SK-N-SH (cell line): Measurements from ENCODE around the gene IL13. TPM values are rescaled to one million over a fixed set of nuclear protein-coding genes. Genes with fewer than 3 reads are reported as not detected.

Source experiments
- CTCF ChIA-PET: fragments of 300-600, 350-600 bp; formaldehyde crosslinking; extraction: SDS; loops from one replicate; lab custom pipeline; 2021; lab: Yijun Ruan, JAX
- POLR2A ChIA-PET: fragments of 350-600 bp; sonication (Branson Sonifier 250); formaldehyde crosslinking; extraction: SDS; loops from one replicate; lab custom pipeline; 2020; ENCODE audit warnings: antibody characterized with exemption, inconsistent platforms; lab: Yijun Ruan, JAX
- DNase-seq: peaks from one replicate; pipeline ENCODE4 v3.0.0; 2012
- H2AFZ ChIP-seq: fragments of 200-600 bp; sonication (generic); 2 replicates; pipeline ENCODE4 v1.8.1; 2016; ENCODE audit warnings: antibody characterized with exemption, mild to moderate bottlenecking, low read depth
- H3F3A ChIP-seq: fragments of 200-600 bp; sonication (generic); replicated peaks from 2 replicates; pipeline ENCODE3; 2016; ENCODE audit warnings: antibody characterized with exemption, mild to moderate bottlenecking; ENCODE audit not compliant: insufficient read depth
- H3K27ac ChIP-seq, 2 experiments: fragments of 200-500 bp in 1 of 2; fragments of 200-600 bp in 1 of 2; sonication (Bioruptor generic) in 1 of 2; sonication (generic), shearing (Covaris generic) in 1 of 2; 2 replicates each; pipeline versions ENCODE4 v1.5.1 to v1.6.1; 2014 to 2016; ENCODE audit warnings: low read depth in 2 of 2, inconsistent platforms in 1 of 2, low read length in 1 of 2, mild to moderate bottlenecking in 1 of 2, mixed read lengths in 1 of 2
- H3K27me3 ChIP-seq: fragments of 200-600 bp; sonication (generic), shearing (Covaris generic); 2 replicates; pipeline ENCODE4 v1.6.1; 2016; ENCODE audit warnings: mixed run types; ENCODE audit not compliant: insufficient read depth
- H3K36me3 ChIP-seq, 2 experiments: fragments of 200-500 bp in 1 of 2; fragments of 200-600 bp in 1 of 2; sonication (Bioruptor generic) in 1 of 2; sonication (generic) in 1 of 2; replicated peaks in 1 of 2; 2 replicates each; pipeline versions ENCODE3 to v1.5.1; 2014 to 2016; ENCODE audit warnings: low read length in 1 of 2, mild to moderate bottlenecking in 1 of 2; ENCODE audit not compliant: insufficient read depth in 2 of 2, control insufficient read depth in 1 of 2
- H3K4me1 ChIP-seq, 2 experiments: fragments of 200-500 bp in 1 of 2; fragments of 200-600 bp in 1 of 2; sonication (Bioruptor generic) in 1 of 2; sonication (generic), shearing (Covaris generic) in 1 of 2; 2 replicates each; pipeline versions ENCODE4 v1.5.1 to v1.6.1; 2014 to 2016; ENCODE audit warnings: low read depth in 1 of 2, low read length in 1 of 2, mixed run types in 1 of 2; ENCODE audit not compliant: insufficient read depth in 2 of 2, control insufficient read depth in 1 of 2
- H3K4me2 ChIP-seq: fragments of 200-600 bp; sonication (generic), shearing (Covaris generic); 2 replicates; pipeline ENCODE4 v1.6.1; 2017; ENCODE audit warnings: mixed run types
- H3K4me3 ChIP-seq, 2 experiments: fragments of 200-500 bp in 1 of 2; fragments of 200-600 bp in 1 of 2; sonication (Bioruptor generic) in 1 of 2; sonication (generic), shearing (Covaris generic) in 1 of 2; 2 replicates each; pipeline versions ENCODE4 v1.5.1 to v1.8.1; 2014 to 2016; ENCODE audit warnings: low read depth in 2 of 2, inconsistent platforms in 1 of 2, low read length in 1 of 2, mild to moderate bottlenecking in 1 of 2, mixed read lengths in 1 of 2, moderate library complexity in 1 of 2
- H3K79me2 ChIP-seq: fragments of 200-600 bp; sonication (generic); 2 replicates; pipeline ENCODE4 v1.8.1; 2017; ENCODE audit warnings: mild to moderate bottlenecking; ENCODE audit not compliant: insufficient read depth
- H3K9ac ChIP-seq: fragments of 200-600 bp; sonication (generic); 2 replicates; pipeline ENCODE4 v1.6.1; 2017; ENCODE audit warnings: mixed run types
- H3K9me2 ChIP-seq: fragments of 200-600 bp; sonication (generic); 2 replicates; pipeline ENCODE4 v1.6.1; 2017; ENCODE audit warnings: mixed run types
- H3K9me3 ChIP-seq: fragments of 200-600 bp; sonication (generic); 2 replicates; pipeline ENCODE4 v1.6.1; 2017; ENCODE audit warnings: mixed run types, mild to moderate bottlenecking, moderate library complexity
- H4K20me1 ChIP-seq: fragments of 200-600 bp; sonication (generic); 2 replicates; pipeline ENCODE4 v1.6.1; 2017; ENCODE audit warnings: mild to moderate bottlenecking, mixed run types; ENCODE audit not compliant: insufficient read depth
- ELF1 ChIP-seq: IDR thresholded peaks from 2 replicates; pipeline ENCODE4 v1.4.0; 2012
- EZH2phosphoT487 ChIP-seq: fragments of 200-600 bp; sonication (generic); IDR thresholded peaks from 2 replicates; pipeline ENCODE4 v1.6.1; 2017; ENCODE audit warnings: low read depth, mixed run types, mild to moderate bottlenecking, antibody characterized with exemption, moderate library complexity, borderline replicate concordance
- FOXJ3 ChIP-seq: sonication (generic); formaldehyde crosslinking; IDR thresholded peaks from 2 replicates; pipeline ENCODE4 v1.5.1; 2020; ENCODE audit warnings: mild to moderate bottlenecking, missing genetic modification reagents
- FOXM1 ChIP-seq: IDR thresholded peaks from 2 replicates; pipeline ENCODE4 v1.4.0; 2012; ENCODE audit warnings: low read depth, mild to moderate bottlenecking
- GATA2 ChIP-seq: sonication (generic); formaldehyde crosslinking; IDR thresholded peaks from 2 replicates; pipeline ENCODE4 v1.5.0; 2020; ENCODE audit warnings: mild to moderate bottlenecking, missing genetic modification reagents
- JUND ChIP-seq: IDR thresholded peaks from 2 replicates; pipeline ENCODE4 v1.4.0; 2012
- MXI1 ChIP-seq: IDR thresholded peaks from 2 replicates; pipeline ENCODE4 v1.6.1; 2012; ENCODE audit warnings: mild to moderate bottlenecking, low read depth, low read length, improper control_type of control experiment
- NRF1 ChIP-seq: IDR thresholded peaks from 2 replicates; pipeline ENCODE4 v1.6.1; 2012; ENCODE audit warnings: low read depth, mild to moderate bottlenecking, low read length
- POLR2AphosphoS5 ChIP-seq: IDR thresholded peaks from 2 replicates; pipeline ENCODE4 v1.6.1; 2012; ENCODE audit warnings: low read depth, low read length
- RAD21 ChIP-seq: IDR thresholded peaks from 2 replicates; pipeline ENCODE4 v1.6.1; 2012; ENCODE audit warnings: mild to moderate bottlenecking, low read length
- RCOR1 ChIP-seq: fragments of 150-350 bp; IDR thresholded peaks from 2 replicates; pipeline ENCODE4 v1.6.1; 2017; ENCODE audit warnings: antibody characterized with exemption, low read length
- RXRA ChIP-seq: IDR thresholded peaks from 2 replicates; pipeline ENCODE4 v1.4.0; 2012; ENCODE audit warnings: low read depth, mild to moderate bottlenecking, borderline replicate concordance
- TCF12 ChIP-seq: IDR thresholded peaks from 2 replicates; pipeline ENCODE4 v1.4.0; 2012
- polyA plus RNA-seq, 3 experiments: library from polyadenylated mRNA; depleted of rRNA; stranded (reverse); fragments of >200 nt; gene quantifications; 2 replicates each; pipeline ENCODE4 v1.2.3, GENCODE V29; 2012
- TF ChIP-seq, protein P1 (sequence below): IDR thresholded peaks from 2 replicates; pipeline ENCODE4; 2012
- TF ChIP-seq, protein P2 (sequence below): IDR thresholded peaks from 2 replicates; pipeline ENCODE4 v1.6.1; 2012; ENCODE audit warnings: mild to moderate bottlenecking, low read depth, low read length, moderate library complexity
- TF ChIP-seq, protein P3 (sequence below): fragments of 150-350 bp; IDR thresholded peaks from 2 replicates; pipeline ENCODE4 v1.6.1; 2016; ENCODE audit warnings: mild to moderate bottlenecking, low read depth, low read length
- TF ChIP-seq, protein P4 (sequence below): fragments of 150-350 bp; IDR thresholded peaks from 2 replicates; pipeline ENCODE4 v1.6.1; 2017; ENCODE audit warnings: antibody characterized with exemption, low read length, low read depth, borderline replicate concordance
- TF ChIP-seq, protein P5 (sequence below): fragments of 200-600 bp; sonication (generic); IDR thresholded peaks from 2 replicates; pipeline ENCODE4 v1.6.1; 2017; ENCODE audit warnings: antibody characterized with exemption, mild to moderate bottlenecking, moderate library complexity

IL13 gene
- polyA plus RNA-seq, 1 of the 3 experiments (the other 2 are of a cell fraction), result 0.08 TPM

DNA sequence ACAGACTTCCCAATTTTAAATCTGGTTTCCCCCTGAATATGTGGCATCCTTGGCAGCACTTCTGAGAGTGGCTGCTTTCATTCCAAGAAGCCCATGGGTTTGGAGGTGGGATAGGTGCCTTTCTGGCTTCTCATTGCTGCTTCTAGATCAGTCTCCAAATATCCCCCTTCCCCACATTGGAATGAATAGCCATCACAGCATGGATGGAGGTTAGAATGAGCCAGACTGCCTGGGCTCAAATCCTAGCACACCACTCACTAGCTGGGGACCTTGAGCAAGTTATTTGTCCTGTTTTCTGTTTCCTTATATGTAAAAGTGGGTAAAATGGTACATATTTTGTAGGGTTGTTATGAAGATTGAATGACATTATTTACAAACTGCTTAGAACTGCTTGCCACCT is 13.8 kb upstream of the IL13 start:
- Histone ChIP-seq H3K36me3 (peaks cover 33 to 49% of the 10 kb centered on the region in 2 experiments), H2AFZ (no peak overlapping the region), H3K79me2 (no peaks in the 10 kb centered on the region), H3K27me3 (no peaks in the 10 kb centered on the region), H3K4me2 (no peak overlapping the region), H3K4me1 (no peaks in the 10 kb centered on the region), H3K9me2 (no peaks in the 10 kb centered on the region), H3F3A (no peaks in the 10 kb centered on the region), H3K27ac (no peak overlapping the region), H4K20me1 (no peaks in the 10 kb centered on the region), H3K9me3 (no peaks in the 10 kb centered on the region), H3K9ac (no peak overlapping the region), H3K4me3 (no peak overlapping the region)
- no peak for DNase-seq
- ChIA-PET POLR2A (no interaction called here), CTCF (interaction anchor here (0.7 to 1.5 kb wide), 3 partner anchors 52 to 138 kb away, joined by 3 to 5 read pairs (median 4); no protein-coding TSS in a partner anchor)
- TF ChIP-seq RCOR1, result no peak
- no peak for TF ChIP-seq EZH2phosphoT487
- no peak for TF ChIP-seq RAD21
- no peak for TF ChIP-seq TCF12
- no peak for TF ChIP-seq NRF1
- TF ChIP-seq RXRA, result no peak
- TF ChIP-seq, protein P1, sequence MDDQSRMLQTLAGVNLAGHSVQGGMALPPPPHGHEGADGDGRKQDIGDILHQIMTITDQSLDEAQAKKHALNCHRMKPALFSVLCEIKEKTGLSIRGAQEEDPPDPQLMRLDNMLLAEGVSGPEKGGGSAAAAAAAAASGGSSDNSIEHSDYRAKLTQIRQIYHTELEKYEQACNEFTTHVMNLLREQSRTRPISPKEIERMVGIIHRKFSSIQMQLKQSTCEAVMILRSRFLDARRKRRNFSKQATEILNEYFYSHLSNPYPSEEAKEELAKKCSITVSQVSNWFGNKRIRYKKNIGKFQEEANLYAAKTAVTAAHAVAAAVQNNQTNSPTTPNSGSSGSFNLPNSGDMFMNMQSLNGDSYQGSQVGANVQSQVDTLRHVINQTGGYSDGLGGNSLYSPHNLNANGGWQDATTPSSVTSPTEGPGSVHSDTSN, result no peak
- TF ChIP-seq MXI1, result no peak
- TF ChIP-seq, protein P2, sequence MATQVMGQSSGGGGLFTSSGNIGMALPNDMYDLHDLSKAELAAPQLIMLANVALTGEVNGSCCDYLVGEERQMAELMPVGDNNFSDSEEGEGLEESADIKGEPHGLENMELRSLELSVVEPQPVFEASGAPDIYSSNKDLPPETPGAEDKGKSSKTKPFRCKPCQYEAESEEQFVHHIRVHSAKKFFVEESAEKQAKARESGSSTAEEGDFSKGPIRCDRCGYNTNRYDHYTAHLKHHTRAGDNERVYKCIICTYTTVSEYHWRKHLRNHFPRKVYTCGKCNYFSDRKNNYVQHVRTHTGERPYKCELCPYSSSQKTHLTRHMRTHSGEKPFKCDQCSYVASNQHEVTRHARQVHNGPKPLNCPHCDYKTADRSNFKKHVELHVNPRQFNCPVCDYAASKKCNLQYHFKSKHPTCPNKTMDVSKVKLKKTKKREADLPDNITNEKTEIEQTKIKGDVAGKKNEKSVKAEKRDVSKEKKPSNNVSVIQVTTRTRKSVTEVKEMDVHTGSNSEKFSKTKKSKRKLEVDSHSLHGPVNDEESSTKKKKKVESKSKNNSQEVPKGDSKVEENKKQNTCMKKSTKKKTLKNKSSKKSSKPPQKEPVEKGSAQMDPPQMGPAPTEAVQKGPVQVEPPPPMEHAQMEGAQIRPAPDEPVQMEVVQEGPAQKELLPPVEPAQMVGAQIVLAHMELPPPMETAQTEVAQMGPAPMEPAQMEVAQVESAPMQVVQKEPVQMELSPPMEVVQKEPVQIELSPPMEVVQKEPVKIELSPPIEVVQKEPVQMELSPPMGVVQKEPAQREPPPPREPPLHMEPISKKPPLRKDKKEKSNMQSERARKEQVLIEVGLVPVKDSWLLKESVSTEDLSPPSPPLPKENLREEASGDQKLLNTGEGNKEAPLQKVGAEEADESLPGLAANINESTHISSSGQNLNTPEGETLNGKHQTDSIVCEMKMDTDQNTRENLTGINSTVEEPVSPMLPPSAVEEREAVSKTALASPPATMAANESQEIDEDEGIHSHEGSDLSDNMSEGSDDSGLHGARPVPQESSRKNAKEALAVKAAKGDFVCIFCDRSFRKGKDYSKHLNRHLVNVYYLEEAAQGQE, result no peak
- TF ChIP-seq ELF1, result no peak
- TF ChIP-seq, protein P3, sequence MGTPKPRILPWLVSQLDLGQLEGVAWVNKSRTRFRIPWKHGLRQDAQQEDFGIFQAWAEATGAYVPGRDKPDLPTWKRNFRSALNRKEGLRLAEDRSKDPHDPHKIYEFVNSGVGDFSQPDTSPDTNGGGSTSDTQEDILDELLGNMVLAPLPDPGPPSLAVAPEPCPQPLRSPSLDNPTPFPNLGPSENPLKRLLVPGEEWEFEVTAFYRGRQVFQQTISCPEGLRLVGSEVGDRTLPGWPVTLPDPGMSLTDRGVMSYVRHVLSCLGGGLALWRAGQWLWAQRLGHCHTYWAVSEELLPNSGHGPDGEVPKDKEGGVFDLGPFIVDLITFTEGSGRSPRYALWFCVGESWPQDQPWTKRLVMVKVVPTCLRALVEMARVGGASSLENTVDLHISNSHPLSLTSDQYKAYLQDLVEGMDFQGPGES, result no peak
- no peak for TF ChIP-seq POLR2AphosphoS5
- no peak for TF ChIP-seq FOXJ3
- TF ChIP-seq JUND, result no peak
- TF ChIP-seq, protein P4, sequence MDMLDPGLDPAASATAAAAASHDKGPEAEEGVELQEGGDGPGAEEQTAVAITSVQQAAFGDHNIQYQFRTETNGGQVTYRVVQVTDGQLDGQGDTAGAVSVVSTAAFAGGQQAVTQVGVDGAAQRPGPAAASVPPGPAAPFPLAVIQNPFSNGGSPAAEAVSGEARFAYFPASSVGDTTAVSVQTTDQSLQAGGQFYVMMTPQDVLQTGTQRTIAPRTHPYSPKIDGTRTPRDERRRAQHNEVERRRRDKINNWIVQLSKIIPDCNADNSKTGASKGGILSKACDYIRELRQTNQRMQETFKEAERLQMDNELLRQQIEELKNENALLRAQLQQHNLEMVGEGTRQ, result no peak
- TF ChIP-seq, protein P5, sequence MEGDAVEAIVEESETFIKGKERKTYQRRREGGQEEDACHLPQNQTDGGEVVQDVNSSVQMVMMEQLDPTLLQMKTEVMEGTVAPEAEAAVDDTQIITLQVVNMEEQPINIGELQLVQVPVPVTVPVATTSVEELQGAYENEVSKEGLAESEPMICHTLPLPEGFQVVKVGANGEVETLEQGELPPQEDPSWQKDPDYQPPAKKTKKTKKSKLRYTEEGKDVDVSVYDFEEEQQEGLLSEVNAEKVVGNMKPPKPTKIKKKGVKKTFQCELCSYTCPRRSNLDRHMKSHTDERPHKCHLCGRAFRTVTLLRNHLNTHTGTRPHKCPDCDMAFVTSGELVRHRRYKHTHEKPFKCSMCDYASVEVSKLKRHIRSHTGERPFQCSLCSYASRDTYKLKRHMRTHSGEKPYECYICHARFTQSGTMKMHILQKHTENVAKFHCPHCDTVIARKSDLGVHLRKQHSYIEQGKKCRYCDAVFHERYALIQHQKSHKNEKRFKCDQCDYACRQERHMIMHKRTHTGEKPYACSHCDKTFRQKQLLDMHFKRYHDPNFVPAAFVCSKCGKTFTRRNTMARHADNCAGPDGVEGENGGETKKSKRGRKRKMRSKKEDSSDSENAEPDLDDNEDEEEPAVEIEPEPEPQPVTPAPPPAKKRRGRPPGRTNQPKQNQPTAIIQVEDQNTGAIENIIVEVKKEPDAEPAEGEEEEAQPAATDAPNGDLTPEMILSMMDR, result no peak
- no peak for TF ChIP-seq GATA2 (CRISPR knock-in tag)
- no peak for TF ChIP-seq FOXM1
